Activated B cell treated with CpG ODN at 0.5 μM for 24 hours (primary cell): Measurements from ENCODE around the gene ATP8A2. TPM values are rescaled to one million over a fixed set of nuclear protein-coding genes. Genes with fewer than 3 reads are reported as not detected.

Source experiments
- ATAC-seq: fragments of 200-7000 bp; cut with Tn5 transposase; one replicate; pipeline ENCODE4 v1.10.0; 2021; ENCODE audit warnings: low read depth, mild to moderate bottlenecking, moderate library complexity
- CTCF ChIA-PET: fragments of 350-600 bp; sonication (Branson Sonifier 250); formaldehyde crosslinking; loops from one replicate; lab custom pipeline; 2021; ENCODE audit warnings: antibody characterized with exemption; lab: Charles Lee
- POLR2A ChIA-PET: fragments of 350-600 bp; sonication (Branson Sonifier 250); formaldehyde crosslinking; loops from one replicate; lab custom pipeline; 2021; ENCODE audit warnings: antibody characterized with exemption; lab: Charles Lee
- DNase-seq: peaks from one replicate; pipeline ENCODE4 v3.0.0; 2022
- H3K27ac Mint-ChIP-seq: one replicate; pipeline ENCODE4 v1.8.0; 2020; ENCODE audit warnings: mixed read lengths
- H3K27me3 Mint-ChIP-seq: one replicate; pipeline ENCODE4 v1.8.0; 2021; ENCODE audit warnings: mixed read lengths
- H3K36me3 Mint-ChIP-seq: one replicate; pipeline ENCODE4 v1.8.0; 2021; ENCODE audit warnings: low read depth, mixed read lengths
- H3K4me1 Mint-ChIP-seq: one replicate; pipeline ENCODE4 v1.8.0; 2021; ENCODE audit warnings: mixed read lengths
- H3K4me3 Mint-ChIP-seq: one replicate; pipeline ENCODE4 v1.8.0; 2020; ENCODE audit warnings: mild to moderate bottlenecking, mixed read lengths
- H3K9me3 Mint-ChIP-seq: one replicate; pipeline ENCODE4 v1.8.0; 2020; ENCODE audit warnings: mixed read lengths
- intact Hi-C: fragments of 100-400 bp; cut with micrococcal nuclease; formaldehyde crosslinking; loops from one replicate; pipeline ENCODE4 v1.15.1; 2024
- total RNA-seq: library from RNA; stranded (reverse); gene quantifications from 2 replicates; pipeline ENCODE4 v1.2.3, GENCODE V29; 2022
- TF ChIP-seq, protein P1 (sequence below): fragments of 200-600 bp; IDR thresholded peaks from one replicate; pipeline ENCODE4 v1.8.0; 2022; ENCODE audit warnings: antibody characterized with exemption, mild to moderate bottlenecking

ATP8A2 gene
- total RNA-seq, 1 donor from 2014 or later, result not detected

GRCh38 chr13:25882466-25883357, 510.9 kb downstream of the ATP8A2 start:
- intact Hi-C loops, result no loop called here
- POLR2A ChIA-PET, result no interaction called here
- Mint-ChIP-seq H3K27me3 (peaks cover 1% of the 10 kb centered on the region), H3K36me3 (no peaks in the 10 kb centered on the region), H3K4me1 (no peaks in the 10 kb centered on the region), H3K27ac (no peak overlapping the region), H3K9me3 (no peaks in the 10 kb centered on the region), H3K4me3 (no peak overlapping the region)
- no peak for ATAC-seq
- CTCF ChIA-PET, result no interaction called here
- TF ChIP-seq, protein P1, sequence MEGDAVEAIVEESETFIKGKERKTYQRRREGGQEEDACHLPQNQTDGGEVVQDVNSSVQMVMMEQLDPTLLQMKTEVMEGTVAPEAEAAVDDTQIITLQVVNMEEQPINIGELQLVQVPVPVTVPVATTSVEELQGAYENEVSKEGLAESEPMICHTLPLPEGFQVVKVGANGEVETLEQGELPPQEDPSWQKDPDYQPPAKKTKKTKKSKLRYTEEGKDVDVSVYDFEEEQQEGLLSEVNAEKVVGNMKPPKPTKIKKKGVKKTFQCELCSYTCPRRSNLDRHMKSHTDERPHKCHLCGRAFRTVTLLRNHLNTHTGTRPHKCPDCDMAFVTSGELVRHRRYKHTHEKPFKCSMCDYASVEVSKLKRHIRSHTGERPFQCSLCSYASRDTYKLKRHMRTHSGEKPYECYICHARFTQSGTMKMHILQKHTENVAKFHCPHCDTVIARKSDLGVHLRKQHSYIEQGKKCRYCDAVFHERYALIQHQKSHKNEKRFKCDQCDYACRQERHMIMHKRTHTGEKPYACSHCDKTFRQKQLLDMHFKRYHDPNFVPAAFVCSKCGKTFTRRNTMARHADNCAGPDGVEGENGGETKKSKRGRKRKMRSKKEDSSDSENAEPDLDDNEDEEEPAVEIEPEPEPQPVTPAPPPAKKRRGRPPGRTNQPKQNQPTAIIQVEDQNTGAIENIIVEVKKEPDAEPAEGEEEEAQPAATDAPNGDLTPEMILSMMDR, result no peak
- DNase-seq, result no peak

- no peaks in the 10 kb centered on the region for H3K9me3 Mint-ChIP-seq
- peaks cover 1% of the 10 kb centered on the region for H3K27me3 Mint-ChIP-seq
- no peaks in the 10 kb centered on the region for H3K4me1 Mint-ChIP-seq
- no peaks in the 10 kb centered on the region for H3K36me3 Mint-ChIP-seq
- ChIA-PET CTCF (no interaction called here), POLR2A (no interaction called here)
- no peak overlapping the region for H3K4me3 Mint-ChIP-seq
- no peak for ATAC-seq
- TF ChIP-seq, protein P1, result no peak
- H3K27ac Mint-ChIP-seq, result no peak overlapping the region
- DNase-seq, result no peak
- intact Hi-C loops, result no loop called here
Measured at GRCh38 chr13:25885418-25885817, 513.6 kb downstream of the ATP8A2 start.

GRCh38 chr13:25886438-25887214, 514.9 kb downstream of the ATP8A2 start:
- Mint-ChIP-seq H3K9me3 (no peaks in the 10 kb centered on the region), H3K4me1 (no peaks in the 10 kb centered on the region), H3K27me3 (no peaks in the 10 kb centered on the region), H3K27ac (no peak overlapping the region), H3K36me3 (no peaks in the 10 kb centered on the region), H3K4me3 (no peak overlapping the region)
- TF ChIP-seq, protein P1, result no peak
- ATAC-seq, result no peak
- ChIA-PET CTCF (no interaction called here), POLR2A (no interaction called here)
- DNase-seq, result no peak
- intact Hi-C loops, result no loop called here

DNA sequence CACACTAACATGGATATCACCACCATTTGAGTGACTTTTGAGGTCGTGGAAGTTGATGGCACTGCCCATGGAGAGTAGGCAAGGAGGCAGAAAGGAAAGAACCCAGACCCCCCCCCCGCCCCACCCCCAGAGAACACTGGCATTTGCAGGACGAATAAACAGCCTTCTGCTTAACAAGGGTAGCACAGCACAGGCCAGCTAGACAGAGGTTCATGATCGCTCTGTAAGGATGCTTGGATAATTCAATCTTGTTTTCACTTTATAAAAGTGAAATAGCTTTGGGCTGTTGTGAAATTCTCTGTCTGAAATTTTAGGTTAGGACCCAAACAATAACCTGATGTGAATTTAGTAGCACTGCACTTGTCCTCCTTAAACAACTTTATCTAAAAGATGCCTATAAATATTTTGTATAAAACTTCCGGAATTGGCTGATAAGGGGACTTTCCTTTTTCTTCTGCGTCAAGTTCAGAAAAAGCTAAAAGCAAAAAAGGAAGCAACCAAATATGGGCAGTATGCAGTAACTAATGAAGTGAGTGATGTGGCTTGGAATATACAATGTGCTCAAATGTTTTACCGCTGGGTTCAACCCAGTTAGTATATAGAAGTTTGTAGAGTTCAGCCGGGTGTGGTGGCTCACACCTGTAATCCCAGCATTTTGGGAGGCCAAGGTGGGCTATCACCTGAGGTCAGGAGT, 516.3 kb downstream of the ATP8A2 start:
- DNase-seq (no peak), ATAC-seq (peak; percentile 34)
- POLR2A ChIA-PET, result no interaction called here
- Mint-ChIP-seq H3K36me3 (no peaks in the 10 kb centered on the region), H3K4me3 (no peak overlapping the region), H3K4me1 (no peaks in the 10 kb centered on the region), H3K27me3 (no peaks in the 10 kb centered on the region), H3K27ac (no peak overlapping the region), H3K9me3 (no peaks in the 10 kb centered on the region)
- TF ChIP-seq, protein P1, result no peak
- CTCF ChIA-PET, result no interaction called here
- intact Hi-C loops, result no loop called here
